Hepatocyte (in vitro differentiated cells): ENCODE data around the gene TBX21. TPM values are rescaled to one million over a fixed set of nuclear protein-coding genes. Genes with fewer than 3 reads are reported as not detected.

Source experiments
- DNase-seq: peaks from one replicate; pipeline ENCODE4 v3.0.0-alpha.2; 2016; ENCODE audit warnings: low spot score
- H2AFZ ChIP-seq: fragments of 200-600 bp; sonication (generic); 2 replicates; pipeline ENCODE4 v1.6.0; 2016; ENCODE audit warnings: antibody characterized with exemption, mild to moderate bottlenecking
- H3K27ac ChIP-seq: fragments of 200-600 bp; sonication (generic); 2 replicates; pipeline ENCODE4 v1.5.1; 2016; ENCODE audit warnings: mild to moderate bottlenecking
- H3K27me3 ChIP-seq: fragments of 200-600 bp; sonication (generic); 2 replicates; pipeline ENCODE4 v1.6.1; 2016
- H3K36me3 ChIP-seq: fragments of 200-600 bp; sonication (generic); replicated peaks from 2 replicates; pipeline ENCODE4 v1.5.1; 2016; ENCODE audit warnings: low read depth; ENCODE audit not compliant: insufficient read depth
- H3K4me1 ChIP-seq: fragments of 200-600 bp; sonication (generic); 2 replicates; pipeline ENCODE4 v1.5.1; 2016; ENCODE audit warnings: mild to moderate bottlenecking, moderate library complexity; ENCODE audit not compliant: insufficient read depth
- H3K4me2 ChIP-seq: fragments of 200-600 bp; sonication (generic); 2 replicates; pipeline ENCODE4 v1.6.0; 2016
- H3K4me3 ChIP-seq: fragments of 200-600 bp; sonication (generic); 2 replicates; pipeline ENCODE4 v1.5.1; 2016; ENCODE audit warnings: mild to moderate bottlenecking
- H3K79me2 ChIP-seq: fragments of 200-600 bp; sonication (generic); 2 replicates; pipeline ENCODE4 v1.6.0; 2017; ENCODE audit warnings: mild to moderate bottlenecking
- H3K9me2 ChIP-seq: fragments of 200-600 bp; sonication (generic); replicated peaks from 2 replicates; pipeline ENCODE4 v1.6.0; 2017; ENCODE audit warnings: mild to moderate bottlenecking; ENCODE audit not compliant: insufficient read depth
- H3K9me3 ChIP-seq: fragments of 200-600 bp; sonication (generic); 2 replicates; pipeline ENCODE4 v1.5.1; 2016; ENCODE audit warnings: low read depth, mild to moderate bottlenecking
- H4K20me1 ChIP-seq: fragments of 200-600 bp; sonication (generic); 2 replicates; pipeline ENCODE4 v1.6.0; 2016; ENCODE audit warnings: mild to moderate bottlenecking; ENCODE audit not compliant: insufficient read depth, poor library complexity, severe bottlenecking
- EZH2 ChIP-seq: fragments of 200-600 bp; sonication (generic); IDR thresholded peaks from 2 replicates; pipeline ENCODE4 v1.6.1; 2016; ENCODE audit warnings: antibody characterized with exemption, mild to moderate bottlenecking, borderline replicate concordance
- EZH2phosphoT487 ChIP-seq: fragments of 200-600 bp; sonication (generic); IDR thresholded peaks from one replicate; pipeline ENCODE4 v1.6.1; 2018; ENCODE audit warnings: antibody characterized with exemption, mild to moderate bottlenecking, low read depth, moderate library complexity; ENCODE audit not compliant: unreplicated experiment, severe bottlenecking
- WGBS: methylation state at CpG from one replicate; pipeline ENCODE4 v1.1.6; 2016; ENCODE audit warnings: low lambda C conversion rate; ENCODE audit errors: missing lambda C conversion rate; 5-methylcytosine and 5-hydroxymethylcytosine counted together
- polyA plus RNA-seq: library from polyadenylated mRNA; unstranded; fragments of >200 nt; fragmentation: Nextera tagmentation; extraction: Ambion mirVana; gene quantifications from 2 replicates; pipeline ENCODE4 v1.2.1, GENCODE V29; 2016
- total RNA-seq: library from RNA; depleted of rRNA; stranded (reverse); fragments of >200 nt; gene quantifications from 2 replicates; pipeline ENCODE4 v1.2.3, GENCODE V29; 2014
- TF ChIP-seq, protein P1 (sequence below): fragments of 200-600 bp; sonication (generic); IDR thresholded peaks from 2 replicates; pipeline ENCODE4 v1.5.1; 2016; ENCODE audit warnings: antibody characterized with exemption, mild to moderate bottlenecking; ENCODE audit not compliant: poor library complexity

Gene TBX21
- total and polyA plus RNA-seq, 2 experiments from 2014 or later = not detected

DNA sequence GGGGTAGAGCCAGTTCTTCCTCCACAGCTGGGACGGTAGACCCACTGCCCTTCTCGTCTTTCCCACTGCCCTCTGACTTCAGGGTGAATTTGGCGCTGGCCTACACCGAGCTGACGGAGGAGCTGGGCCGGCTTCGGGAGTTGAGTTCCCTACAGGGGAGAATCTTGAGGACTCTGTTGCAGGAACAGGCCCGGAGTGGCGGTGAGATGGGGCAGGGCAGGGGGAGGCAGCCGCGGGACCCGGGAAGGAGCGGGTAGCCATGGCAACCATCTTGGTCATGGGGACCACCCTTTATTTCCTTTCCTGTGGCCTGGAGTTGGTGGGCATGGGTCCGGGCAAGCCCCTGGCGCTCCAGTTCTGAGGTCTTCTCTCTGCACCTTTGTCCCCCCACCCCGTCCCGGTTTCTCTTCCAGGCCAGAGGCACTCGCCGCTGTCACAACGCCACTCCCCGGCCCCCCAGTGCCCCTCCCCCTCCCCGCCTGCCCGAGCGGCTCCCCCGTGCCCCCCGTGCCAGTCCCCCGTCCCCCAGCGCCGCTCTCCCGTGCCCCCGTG lies 24.6 kb upstream of the TBX21 start:
- DNase-seq = no peak

GRCh38 chr17:47708864-47709541 lies 24.0 kb upstream of the TBX21 start:
- H3K4me3 ChIP-seq = no peak overlapping the region
- peaks cover 10% of the 10 kb centered on the region for H3K27me3 ChIP-seq
- no peak overlapping the region for H3K27ac ChIP-seq
- DNase-seq = no peak
- H2AFZ ChIP-seq = no peak overlapping the region
- WGBS = 71% methylated on average over 53 of the region's 89 CpGs
- H3K4me2 ChIP-seq = no peak overlapping the region
- no peaks in the 10 kb centered on the region for H3K9me3 ChIP-seq
- H3K4me1 ChIP-seq = no peaks in the 10 kb centered on the region
- H3K9me2 ChIP-seq = no peaks in the 10 kb centered on the region
- no peaks in the 10 kb centered on the region for H3K79me2 ChIP-seq
- TF ChIP-seq, protein P1, sequence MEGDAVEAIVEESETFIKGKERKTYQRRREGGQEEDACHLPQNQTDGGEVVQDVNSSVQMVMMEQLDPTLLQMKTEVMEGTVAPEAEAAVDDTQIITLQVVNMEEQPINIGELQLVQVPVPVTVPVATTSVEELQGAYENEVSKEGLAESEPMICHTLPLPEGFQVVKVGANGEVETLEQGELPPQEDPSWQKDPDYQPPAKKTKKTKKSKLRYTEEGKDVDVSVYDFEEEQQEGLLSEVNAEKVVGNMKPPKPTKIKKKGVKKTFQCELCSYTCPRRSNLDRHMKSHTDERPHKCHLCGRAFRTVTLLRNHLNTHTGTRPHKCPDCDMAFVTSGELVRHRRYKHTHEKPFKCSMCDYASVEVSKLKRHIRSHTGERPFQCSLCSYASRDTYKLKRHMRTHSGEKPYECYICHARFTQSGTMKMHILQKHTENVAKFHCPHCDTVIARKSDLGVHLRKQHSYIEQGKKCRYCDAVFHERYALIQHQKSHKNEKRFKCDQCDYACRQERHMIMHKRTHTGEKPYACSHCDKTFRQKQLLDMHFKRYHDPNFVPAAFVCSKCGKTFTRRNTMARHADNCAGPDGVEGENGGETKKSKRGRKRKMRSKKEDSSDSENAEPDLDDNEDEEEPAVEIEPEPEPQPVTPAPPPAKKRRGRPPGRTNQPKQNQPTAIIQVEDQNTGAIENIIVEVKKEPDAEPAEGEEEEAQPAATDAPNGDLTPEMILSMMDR = no peak
- no peak for TF ChIP-seq EZH2
- TF ChIP-seq EZH2phosphoT487 = no peak
- H3K36me3 ChIP-seq = no peaks in the 10 kb centered on the region
- H4K20me1 ChIP-seq = no peaks in the 10 kb centered on the region

More for the DNA sequence above, 24.6 kb upstream of the TBX21 start:
- no peaks in the 10 kb centered on the region for H3K9me3 ChIP-seq
- peaks cover 3% of the 10 kb centered on the region for H3K27me3 ChIP-seq
- 86% methylated on average over 19 of the region's 31 CpGs for WGBS
- H3K9me2 ChIP-seq = no peaks in the 10 kb centered on the region
- H3K4me1 ChIP-seq = no peaks in the 10 kb centered on the region
- TF ChIP-seq, protein P1 = no peak
- TF ChIP-seq EZH2 (no peak), EZH2phosphoT487 (no peak)
- no peak overlapping the region for H3K4me3 ChIP-seq
- no peak overlapping the region for H2AFZ ChIP-seq
- no peaks in the 10 kb centered on the region for H3K36me3 ChIP-seq
- no peaks in the 10 kb centered on the region for H3K79me2 ChIP-seq
- no peaks in the 10 kb centered on the region for H4K20me1 ChIP-seq
- no peak overlapping the region for H3K27ac ChIP-seq
- H3K4me2 ChIP-seq = no peak overlapping the region

DNA sequence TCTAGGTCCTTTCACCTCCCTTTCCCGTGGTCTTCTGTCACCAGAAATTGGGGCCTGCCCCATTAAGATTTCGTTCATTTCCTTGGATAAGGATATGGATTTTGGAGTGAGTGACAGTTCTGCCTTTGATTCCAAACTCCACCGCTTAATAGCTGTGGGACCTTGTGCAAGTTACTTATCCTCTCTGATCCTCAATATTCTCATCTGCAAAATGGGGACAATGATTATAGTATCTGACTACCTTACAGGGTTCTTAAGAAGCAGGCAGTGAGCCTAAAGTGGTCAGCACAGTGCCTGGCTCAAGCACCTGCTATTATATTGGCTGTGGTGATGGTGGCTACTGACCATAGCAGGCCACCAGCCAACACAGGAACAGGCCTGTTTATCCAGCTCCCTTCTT lies 23.4 kb upstream of the TBX21 start:
- H3K4me3 ChIP-seq = no peak overlapping the region
- H3K4me1 ChIP-seq = no peaks in the 10 kb centered on the region
- WGBS = 98% methylated on average over 3 of the region's 3 CpGs
- H2AFZ ChIP-seq = no peak overlapping the region
- H3K9me2 ChIP-seq = no peaks in the 10 kb centered on the region
- H3K79me2 ChIP-seq = no peaks in the 10 kb centered on the region
- TF ChIP-seq, protein P1 = no peak
- TF ChIP-seq EZH2phosphoT487 (no peak), EZH2 (no peak)
- H3K9me3 ChIP-seq = no peaks in the 10 kb centered on the region
- H3K36me3 ChIP-seq = no peaks in the 10 kb centered on the region
- no peak overlapping the region for H3K27ac ChIP-seq
- H4K20me1 ChIP-seq = no peaks in the 10 kb centered on the region
- DNase-seq = no peak
- no peak overlapping the region for H3K4me2 ChIP-seq
- peaks cover 14% of the 10 kb centered on the region for H3K27me3 ChIP-seq
